HG02938 (cell line): ENCODE results near the gene SCGB1C1.
"Not testable (repeated sequence)": the region's sequence is repeated elsewhere in the genome, so short reads cannot be mapped to it uniquely, and the experiment has no call there.

Source experiments
- ATAC-seq: cut with Tn5 transposase; IDR thresholded peaks from one replicate; pipeline ENCODE4 v1.9.1; 2021; ENCODE audit warnings: mild to moderate bottlenecking, moderate library complexity; ENCODE audit not compliant: unreplicated experiment

The SCGB1C1 gene

GRCh38 chr11:216081-216974 lies 23.4 kb downstream of the SCGB1C1 start:
- ATAC-seq, result no peak

- ATAC-seq, result no peak
These were observed 24.8 kb downstream of the SCGB1C1 start for GRCh38 chr11:217704-218103.

- ATAC-seq, result no peak
These were observed 26.1 kb downstream of the SCGB1C1 start for GRCh38 chr11:218815-219593.

- not testable (repeated sequence) for ATAC-seq
These were observed 27.9 kb downstream of the SCGB1C1 start for GRCh38 chr11:220641-221215.

- ATAC-seq, result no peak
These were observed 28.7 kb downstream of the SCGB1C1 start for GRCh38 chr11:221539-221938.

GRCh38 chr11:221998-222789 lies 29.3 kb downstream of the SCGB1C1 start:
- ATAC-seq, result no peak

GRCh38 chr11:223026-223789 lies 30.3 kb downstream of the SCGB1C1 start:
- no peak for ATAC-seq

- ATAC-seq, result no peak
These were observed 31.0 kb downstream of the SCGB1C1 start for GRCh38 chr11:223884-224283.

- no peak for ATAC-seq
These were observed 31.5 kb downstream of the SCGB1C1 start for GRCh38 chr11:224424-224823.

GRCh38 chr11:225734-226453 lies 33.0 kb downstream of the SCGB1C1 start:
- no peak for ATAC-seq

- no peak for ATAC-seq
These were observed 35.0 kb downstream of the SCGB1C1 start for GRCh38 chr11:227824-228379.

- ATAC-seq, result no peak
These were observed 37.6 kb downstream of the SCGB1C1 start for GRCh38 chr11:230431-230830.

- ATAC-seq, result no peak
These were observed 40.1 kb downstream of the SCGB1C1 start for GRCh38 chr11:232783-233565.

- ATAC-seq, result no peak
These were observed 42.3 kb downstream of the SCGB1C1 start for GRCh38 chr11:235180-235579.

GRCh38 chr11:235609-235996 lies 42.7 kb downstream of the SCGB1C1 start:
- no peak for ATAC-seq

GRCh38 chr11:235997-236773 lies 43.3 kb downstream of the SCGB1C1 start, which contains the start of gene SIRT3:
SIRT3 (minus strand) TSS chr11:236342; CDS start chr11:236328, 14 bp downstream.
- peak; percentile 75 for ATAC-seq
